GM12878 (cell line): ENCODE results near the gene HMGB1. TPM values are rescaled to one million over a fixed set of nuclear protein-coding genes. Genes with fewer than 3 reads are reported as not detected.

ENCODE experiments used
- BACH1 ChIP-seq: fragments of 450-650 bp; IDR thresholded peaks from 2 replicates; pipeline ENCODE4 v1.6.1; 2017; ENCODE audit warnings: mild to moderate bottlenecking, borderline replicate concordance
- HDAC6 ChIP-seq: fragments of 200-600 bp; sonication (generic); IDR thresholded peaks from one replicate; pipeline ENCODE4 v1.8.0; 2017; ENCODE audit warnings: antibody characterized with exemption; ENCODE audit not compliant: unreplicated experiment
- KAT2A ChIP-seq: conservative IDR thresholded peaks from 2 replicates; pipeline ENCODE4 v1.6.1; 2011; ENCODE audit warnings: low read depth, low read length; ENCODE audit not compliant: control insufficient read depth
- RAD51 ChIP-seq: fragments of 450-650 bp; IDR thresholded peaks from 2 replicates; pipeline ENCODE4 v1.6.1; 2016; ENCODE audit warnings: moderate library complexity, mild to moderate bottlenecking, inconsistent platforms
- RB1 ChIP-seq: fragments of 450-650 bp; formaldehyde crosslinking; IDR thresholded peaks from 2 replicates; pipeline ENCODE4 v1.6.1; 2017; ENCODE audit warnings: mild to moderate bottlenecking, borderline replicate concordance
- RCOR1 ChIP-seq: conservative IDR thresholded peaks from 2 replicates; pipeline ENCODE4 v1.6.1; 2012; ENCODE audit warnings: low read depth, low read length, improper control_type of control experiment
- SMAD5 ChIP-seq: IDR thresholded peaks from 2 replicates; pipeline ENCODE4 v1.6.1; 2016; ENCODE audit warnings: antibody characterized with exemption, low read depth
- SMARCA5 ChIP-seq: fragments of 450-650 bp; IDR thresholded peaks from 2 replicates; pipeline ENCODE4 v1.6.1; 2017; ENCODE audit warnings: mild to moderate bottlenecking
- SMC3 ChIP-seq: IDR thresholded peaks from 2 replicates; pipeline ENCODE4 v1.6.1; 2011; ENCODE audit warnings: low read length, improper control_type of control experiment, borderline replicate concordance
- ZNF217 ChIP-seq: fragments of 450-650 bp; IDR thresholded peaks from 2 replicates; pipeline ENCODE4 v1.6.1; 2017; ENCODE audit warnings: antibody characterized with exemption, mild to moderate bottlenecking
- ZNF622 ChIP-seq: fragments of 450-650 bp; IDR thresholded peaks from 2 replicates; pipeline ENCODE4 v1.6.1; 2017; ENCODE audit warnings: mild to moderate bottlenecking, inconsistent platforms
- polyA plus RNA-seq, 11 experiments: library from polyadenylated mRNA; depleted of rRNA in 4 of 11; unstranded in 6 of 11; stranded (reverse) in 5 of 11; fragments of >200 nt; fragmentation: Nextera tagmentation in 4 of 11; fragmentation: Illumina TruSeq in 1 of 11; extraction: Ambion mirVana in 4 of 11; extraction: Trizol in 1 of 11; gene quantifications; 1 replicate in 1 of 11; 2 replicates in 10 of 11; pipeline versions ENCODE4 v1.2.1 to v1.2.3, GENCODE V29; 2011 to 2016; ENCODE audit warnings: inconsistent platforms in 2 of 11, missing spikeins in 2 of 11, low read depth in 1 of 11
- total RNA-seq, 4 experiments: library from RNA; depleted of rRNA in 3 of 4; stranded (reverse); fragments of >200 nt in 3 of 4; fragmentation: Illumina TruSeq in 1 of 4; extraction: Trizol in 1 of 4; gene quantifications; 2 replicates each; pipeline versions ENCODE4 v1.2.1 to v1.2.3, GENCODE V29; 2013 to 2021
- TF ChIP-seq, protein P1 (sequence below): fragments of 450-650 bp; formaldehyde crosslinking; IDR thresholded peaks from 2 replicates; pipeline ENCODE4 v1.5.0; 2022; ENCODE audit warnings: mild to moderate bottlenecking, missing genetic modification characterization
- TF ChIP-seq, protein P2 (sequence below): fragments of 150-350 bp; IDR thresholded peaks from 2 replicates; pipeline ENCODE4 v1.6.1; 2014; ENCODE audit warnings: mild to moderate bottlenecking, low read depth, low read length
- TF ChIP-seq, protein P3 (sequence below): fragments of 450-650 bp; IDR thresholded peaks from 2 replicates; pipeline ENCODE4 v1.6.1; 2016; ENCODE audit warnings: mild to moderate bottlenecking, moderate library complexity, borderline replicate concordance
- TF ChIP-seq, protein P4 (sequence below): fragments of 450-650 bp; IDR thresholded peaks from 2 replicates; pipeline ENCODE4 v1.6.1; 2016; ENCODE audit warnings: mild to moderate bottlenecking
- TF ChIP-seq, protein P5 (sequence below): fragments of 450-650 bp; IDR thresholded peaks from 2 replicates; pipeline ENCODE4 v1.6.1; 2017; ENCODE audit warnings: low read depth, mild to moderate bottlenecking, moderate library complexity

HMGB1 gene
- total and polyA plus RNA-seq, 10 of the 15 experiments (the other 5 are each of a cell fraction or from before 2014, with no cell fraction given): 365 to 2,529 (median 1,396) TPM

DNA sequence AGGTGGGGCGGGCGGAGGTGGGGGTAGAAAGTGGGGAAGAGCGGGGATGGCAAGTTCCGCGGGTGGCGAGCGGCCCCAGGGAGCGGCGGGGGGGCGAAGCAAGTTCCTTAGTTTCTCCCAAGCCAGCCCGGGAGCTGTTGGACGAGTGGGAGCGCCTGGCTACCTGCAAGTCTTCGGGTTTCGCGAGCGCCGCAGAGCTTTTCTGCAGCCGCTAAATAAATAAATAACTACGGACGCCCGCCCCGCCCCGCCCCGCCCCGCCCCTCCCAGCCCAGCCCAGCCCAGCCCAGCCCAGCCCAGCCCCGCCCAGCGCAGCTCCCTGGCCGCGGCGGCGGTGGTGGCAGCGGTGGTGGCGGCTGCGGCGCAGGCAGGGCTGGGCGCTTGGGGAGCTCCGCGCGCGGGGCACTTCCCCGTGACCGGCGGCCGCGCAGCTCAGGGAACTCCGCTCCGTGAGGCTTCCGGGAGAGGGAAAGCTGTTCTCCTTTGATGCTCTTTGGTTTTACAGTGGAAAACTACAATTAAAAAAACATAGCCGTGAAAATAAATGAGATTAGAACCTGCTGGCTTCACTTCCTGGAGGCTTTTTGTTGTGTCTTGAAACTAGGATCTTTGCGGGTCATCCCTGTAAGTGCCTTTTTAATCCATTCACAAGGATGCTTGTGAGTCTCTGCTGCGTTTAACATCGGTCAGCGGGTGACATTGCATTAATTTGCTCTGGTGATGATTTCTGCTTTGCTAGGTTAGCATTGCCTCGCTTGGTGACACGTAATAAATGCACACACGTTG lies 43.5 kb downstream of the HMGB1 start, which contains the start of gene UBE2L5 (continued):
- TF ChIP-seq, protein P1, sequence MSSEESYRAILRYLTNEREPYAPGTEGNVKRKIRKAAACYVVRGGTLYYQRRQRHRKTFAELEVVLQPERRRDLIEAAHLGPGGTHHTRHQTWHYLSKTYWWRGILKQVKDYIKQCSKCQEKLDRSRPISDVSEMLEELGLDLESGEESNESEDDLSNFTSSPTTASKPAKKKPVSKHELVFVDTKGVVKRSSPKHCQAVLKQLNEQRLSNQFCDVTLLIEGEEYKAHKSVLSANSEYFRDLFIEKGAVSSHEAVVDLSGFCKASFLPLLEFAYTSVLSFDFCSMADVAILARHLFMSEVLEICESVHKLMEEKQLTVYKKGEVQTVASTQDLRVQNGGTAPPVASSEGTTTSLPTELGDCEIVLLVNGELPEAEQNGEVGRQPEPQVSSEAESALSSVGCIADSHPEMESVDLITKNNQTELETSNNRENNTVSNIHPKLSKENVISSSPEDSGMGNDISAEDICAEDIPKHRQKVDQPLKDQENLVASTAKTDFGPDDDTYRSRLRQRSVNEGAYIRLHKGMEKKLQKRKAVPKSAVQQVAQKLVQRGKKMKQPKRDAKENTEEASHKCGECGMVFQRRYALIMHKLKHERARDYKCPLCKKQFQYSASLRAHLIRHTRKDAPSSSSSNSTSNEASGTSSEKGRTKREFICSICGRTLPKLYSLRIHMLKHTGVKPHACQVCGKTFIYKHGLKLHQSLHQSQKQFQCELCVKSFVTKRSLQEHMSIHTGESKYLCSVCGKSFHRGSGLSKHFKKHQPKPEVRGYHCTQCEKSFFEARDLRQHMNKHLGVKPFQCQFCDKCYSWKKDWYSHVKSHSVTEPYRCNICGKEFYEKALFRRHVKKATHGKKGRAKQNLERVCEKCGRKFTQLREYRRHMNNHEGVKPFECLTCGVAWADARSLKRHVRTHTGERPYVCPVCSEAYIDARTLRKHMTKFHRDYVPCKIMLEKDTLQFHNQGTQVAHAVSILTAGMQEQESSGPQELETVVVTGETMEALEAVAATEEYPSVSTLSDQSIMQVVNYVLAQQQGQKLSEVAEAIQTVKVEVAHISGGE: no peak
- TF ChIP-seq SMAD5 (no peak), KAT2A (no peak), HDAC6 (no peak), SMARCA5 (peak; percentile 53; the same call in 1 of the 2 replicates), ZNF217 (no peak), ZNF622 (no peak), RB1 (no peak), SMC3 (no peak), BACH1 (0 out of 2 replicates have a peak, but pooled peaks have one; percentile 25), RCOR1 (no peak), RAD51 (no peak)
- TF ChIP-seq, protein P2, sequence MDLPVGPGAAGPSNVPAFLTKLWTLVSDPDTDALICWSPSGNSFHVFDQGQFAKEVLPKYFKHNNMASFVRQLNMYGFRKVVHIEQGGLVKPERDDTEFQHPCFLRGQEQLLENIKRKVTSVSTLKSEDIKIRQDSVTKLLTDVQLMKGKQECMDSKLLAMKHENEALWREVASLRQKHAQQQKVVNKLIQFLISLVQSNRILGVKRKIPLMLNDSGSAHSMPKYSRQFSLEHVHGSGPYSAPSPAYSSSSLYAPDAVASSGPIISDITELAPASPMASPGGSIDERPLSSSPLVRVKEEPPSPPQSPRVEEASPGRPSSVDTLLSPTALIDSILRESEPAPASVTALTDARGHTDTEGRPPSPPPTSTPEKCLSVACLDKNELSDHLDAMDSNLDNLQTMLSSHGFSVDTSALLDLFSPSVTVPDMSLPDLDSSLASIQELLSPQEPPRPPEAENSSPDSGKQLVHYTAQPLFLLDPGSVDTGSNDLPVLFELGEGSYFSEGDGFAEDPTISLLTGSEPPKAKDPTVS: no peak
- TF ChIP-seq, protein P3, sequence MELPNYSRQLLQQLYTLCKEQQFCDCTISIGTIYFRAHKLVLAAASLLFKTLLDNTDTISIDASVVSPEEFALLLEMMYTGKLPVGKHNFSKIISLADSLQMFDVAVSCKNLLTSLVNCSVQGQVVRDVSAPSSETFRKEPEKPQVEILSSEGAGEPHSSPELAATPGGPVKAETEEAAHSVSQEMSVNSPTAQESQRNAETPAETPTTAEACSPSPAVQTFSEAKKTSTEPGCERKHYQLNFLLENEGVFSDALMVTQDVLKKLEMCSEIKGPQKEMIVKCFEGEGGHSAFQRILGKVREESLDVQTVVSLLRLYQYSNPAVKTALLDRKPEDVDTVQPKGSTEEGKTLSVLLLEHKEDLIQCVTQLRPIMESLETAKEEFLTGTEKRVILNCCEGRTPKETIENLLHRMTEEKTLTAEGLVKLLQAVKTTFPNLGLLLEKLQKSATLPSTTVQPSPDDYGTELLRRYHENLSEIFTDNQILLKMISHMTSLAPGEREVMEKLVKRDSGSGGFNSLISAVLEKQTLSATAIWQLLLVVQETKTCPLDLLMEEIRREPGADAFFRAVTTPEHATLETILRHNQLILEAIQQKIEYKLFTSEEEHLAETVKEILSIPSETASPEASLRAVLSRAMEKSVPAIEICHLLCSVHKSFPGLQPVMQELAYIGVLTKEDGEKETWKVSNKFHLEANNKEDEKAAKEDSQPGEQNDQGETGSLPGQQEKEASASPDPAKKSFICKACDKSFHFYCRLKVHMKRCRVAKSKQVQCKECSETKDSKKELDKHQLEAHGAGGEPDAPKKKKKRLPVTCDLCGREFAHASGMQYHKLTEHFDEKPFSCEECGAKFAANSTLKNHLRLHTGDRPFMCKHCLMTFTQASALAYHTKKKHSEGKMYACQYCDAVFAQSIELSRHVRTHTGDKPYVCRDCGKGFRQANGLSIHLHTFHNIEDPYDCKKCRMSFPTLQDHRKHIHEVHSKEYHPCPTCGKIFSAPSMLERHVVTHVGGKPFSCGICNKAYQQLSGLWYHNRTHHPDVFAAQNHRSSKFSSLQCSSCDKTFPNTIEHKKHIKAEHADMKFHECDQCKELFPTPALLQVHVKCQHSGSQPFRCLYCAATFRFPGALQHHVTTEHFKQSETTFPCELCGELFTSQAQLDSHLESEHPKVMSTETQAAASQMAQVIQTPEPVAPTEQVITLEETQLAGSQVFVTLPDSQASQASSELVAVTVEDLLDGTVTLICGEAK: 0 out of 2 replicates have a peak, but pooled peaks have one; percentile 31
- TF ChIP-seq, protein P4, sequence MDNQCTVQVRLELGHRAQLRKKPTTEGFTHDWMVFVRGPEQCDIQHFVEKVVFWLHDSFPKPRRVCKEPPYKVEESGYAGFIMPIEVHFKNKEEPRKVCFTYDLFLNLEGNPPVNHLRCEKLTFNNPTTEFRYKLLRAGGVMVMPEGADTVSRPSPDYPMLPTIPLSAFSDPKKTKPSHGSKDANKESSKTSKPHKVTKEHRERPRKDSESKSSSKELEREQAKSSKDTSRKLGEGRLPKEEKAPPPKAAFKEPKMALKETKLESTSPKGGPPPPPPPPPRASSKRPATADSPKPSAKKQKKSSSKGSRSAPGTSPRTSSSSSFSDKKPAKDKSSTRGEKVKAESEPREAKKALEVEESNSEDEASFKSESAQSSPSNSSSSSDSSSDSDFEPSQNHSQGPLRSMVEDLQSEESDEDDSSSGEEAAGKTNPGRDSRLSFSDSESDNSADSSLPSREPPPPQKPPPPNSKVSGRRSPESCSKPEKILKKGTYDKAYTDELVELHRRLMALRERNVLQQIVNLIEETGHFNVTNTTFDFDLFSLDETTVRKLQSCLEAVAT: 0 out of 2 replicates have a peak, but pooled peaks have one; percentile 20
- TF ChIP-seq, protein P5, sequence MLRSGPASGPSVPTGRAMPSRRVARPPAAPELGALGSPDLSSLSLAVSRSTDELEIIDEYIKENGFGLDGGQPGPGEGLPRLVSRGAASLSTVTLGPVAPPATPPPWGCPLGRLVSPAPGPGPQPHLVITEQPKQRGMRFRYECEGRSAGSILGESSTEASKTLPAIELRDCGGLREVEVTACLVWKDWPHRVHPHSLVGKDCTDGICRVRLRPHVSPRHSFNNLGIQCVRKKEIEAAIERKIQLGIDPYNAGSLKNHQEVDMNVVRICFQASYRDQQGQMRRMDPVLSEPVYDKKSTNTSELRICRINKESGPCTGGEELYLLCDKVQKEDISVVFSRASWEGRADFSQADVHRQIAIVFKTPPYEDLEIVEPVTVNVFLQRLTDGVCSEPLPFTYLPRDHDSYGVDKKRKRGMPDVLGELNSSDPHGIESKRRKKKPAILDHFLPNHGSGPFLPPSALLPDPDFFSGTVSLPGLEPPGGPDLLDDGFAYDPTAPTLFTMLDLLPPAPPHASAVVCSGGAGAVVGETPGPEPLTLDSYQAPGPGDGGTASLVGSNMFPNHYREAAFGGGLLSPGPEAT: no peak
